ENCODE measurements around the gene NR1D2.
A peak's percentile ranks its signal among the peaks of the same experiment; 100 is the strongest.

NR1D2 gene

GRCh38 chr3:23968463-23969184 lies 23.5 kb downstream of the NR1D2 start:
- DNase-seq = no peak

- no peak for DNase-seq
Measured at GRCh38 chr3:23969393-23969792, 24.3 kb downstream of the NR1D2 start.

GRCh38 chr3:23971684-23972083 lies 26.6 kb downstream of the NR1D2 start:
- no peak for DNase-seq

- DNase-seq = no peak
Measured at GRCh38 chr3:23976555-23976954, 31.5 kb downstream of the NR1D2 start.

GRCh38 chr3:23979569-23979968 lies 34.5 kb downstream of the NR1D2 start:
- DNase-seq = no peak

GRCh38 chr3:23981136-23981535 lies 36.0 kb downstream of the NR1D2 start:
- DNase-seq = no peak

- DNase-seq = no peak
Measured at GRCh38 chr3:23981955-23982354, 36.9 kb downstream of the NR1D2 start.

GRCh38 chr3:23984934-23985333 lies 39.8 kb downstream of the NR1D2 start:
- DNase-seq = no peak

- no peak for DNase-seq
Measured at GRCh38 chr3:23985747-23986544, 40.9 kb downstream of the NR1D2 start.

GRCh38 chr3:23987356-23987755 lies 42.3 kb downstream of the NR1D2 start:
- DNase-seq = no peak

GRCh38 chr3:23991306-23991682 lies 46.2 kb downstream of the NR1D2 start:
- no peak for DNase-seq

- peak; percentile 53 to 56 for DNase-seq
Measured at GRCh38 chr3:23991683-23992628, 46.9 kb downstream of the NR1D2 start.

- no peak for DNase-seq
Measured at GRCh38 chr3:23993556-23994243, 48.6 kb downstream of the NR1D2 start.

GRCh38 chr3:23994244-23994569 lies 49.1 kb downstream of the NR1D2 start:
- DNase-seq = no peak

- no peak for DNase-seq
Measured at GRCh38 chr3:23995219-23995618, 50.1 kb downstream of the NR1D2 start.

GRCh38 chr3:23996095-23996524 lies 51.0 kb downstream of the NR1D2 start:
- no peak for DNase-seq

- peak; percentile 4 to 36 for DNase-seq
Measured at GRCh38 chr3:23999012-23999641, 54.0 kb downstream of the NR1D2 start.

- DNase-seq = no peak
Measured at GRCh38 chr3:24002129-24002528, 57.0 kb downstream of the NR1D2 start.

- DNase-seq = no peak
Measured at GRCh38 chr3:24003466-24003865, 58.4 kb downstream of the NR1D2 start.

- no peak for DNase-seq
Measured at GRCh38 chr3:24004171-24004938, 59.3 kb downstream of the NR1D2 start.

GRCh38 chr3:24005669-24006068 lies 60.6 kb downstream of the NR1D2 start:
- no peak for DNase-seq
